Mesendoderm (in vitro differentiated cells): ENCODE measurements around the gene SH3BGRL.

Source experiments
- DNase-seq: peaks from one replicate; pipeline ENCODE4 v3.0.0; 2013
- H2AK5ac ChIP-seq: 2 replicates; pipeline ENCODE4 v1.6.1; 2013; ENCODE audit warnings: low read length, inconsistent platforms
- H2BK120ac ChIP-seq: 2 replicates; pipeline ENCODE4 v1.6.1; 2013; ENCODE audit warnings: low read depth, mild to moderate bottlenecking, low read length, moderate library complexity, mixed read lengths
- H2BK15ac ChIP-seq: replicated peaks from 2 replicates; pipeline ENCODE4 v1.6.1; 2013; ENCODE audit warnings: low read depth, mild to moderate bottlenecking, moderate library complexity
- H2BK5ac ChIP-seq: 2 replicates; pipeline ENCODE4 v1.6.1; 2013; ENCODE audit warnings: low read length, inconsistent platforms
- H3K18ac ChIP-seq: 2 replicates; pipeline ENCODE4 v1.6.1; 2013; ENCODE audit warnings: mild to moderate bottlenecking, low read length, mixed read lengths
- H3K23ac ChIP-seq: one replicate; pipeline ENCODE4 v1.6.1; 2013; ENCODE audit warnings: low read length
- H3K27ac ChIP-seq: 2 replicates; pipeline ENCODE4 v1.5.1; 2013; ENCODE audit warnings: low read depth, mild to moderate bottlenecking, inconsistent platforms, low read length, moderate library complexity
- H3K27me3 ChIP-seq: 2 replicates; pipeline ENCODE4 v1.6.1; 2013; ENCODE audit warnings: low read length, control low read depth, mild to moderate bottlenecking, inconsistent platforms; ENCODE audit not compliant: insufficient read depth, poor library complexity
- H3K36me3 ChIP-seq: 2 replicates; pipeline ENCODE4 v1.6.1; 2013; ENCODE audit warnings: low read length, inconsistent platforms; ENCODE audit not compliant: control insufficient read depth, insufficient read depth
- H3K4ac ChIP-seq: one replicate; pipeline ENCODE4 v1.6.1; 2013; ENCODE audit warnings: low read depth, mild to moderate bottlenecking, low read length, moderate library complexity
- H3K4me1 ChIP-seq: 2 replicates; pipeline ENCODE4 v1.6.1; 2013; ENCODE audit warnings: low read depth, low read length, inconsistent platforms; ENCODE audit not compliant: control insufficient read depth
- H3K4me2 ChIP-seq: 2 replicates; pipeline ENCODE4 v1.6.1; 2013; ENCODE audit warnings: low read length
- H3K4me3 ChIP-seq: 2 replicates; pipeline ENCODE4 v1.5.1; 2013; ENCODE audit warnings: mild to moderate bottlenecking, low read length
- H3K56ac ChIP-seq: one replicate; pipeline ENCODE4 v1.6.1; 2013; ENCODE audit warnings: low read length
- H3K79me1 ChIP-seq: 2 replicates; pipeline ENCODE4 v1.6.1; 2013; ENCODE audit warnings: low read length, inconsistent platforms
- H3K79me2 ChIP-seq: 2 replicates; pipeline ENCODE4 v1.6.1; 2013; ENCODE audit warnings: mild to moderate bottlenecking, low read length; ENCODE audit not compliant: control insufficient read depth, insufficient read depth
- H3K9ac ChIP-seq: 2 replicates; pipeline ENCODE4 v1.6.1; 2013; ENCODE audit warnings: low read length, inconsistent platforms
- H4K5ac ChIP-seq: one replicate; pipeline ENCODE4 v1.6.1; 2013; ENCODE audit warnings: low read length
- H4K8ac ChIP-seq: one replicate; pipeline ENCODE4 v1.6.1; 2013; ENCODE audit warnings: low read depth, mild to moderate bottlenecking, control low read depth, low read length, moderate library complexity
- WGBS: extraction: QIAGEN DNeasy Blood & Tissue Kit; methylation state at CpG from one replicate; pipeline ENCODE4 v1.1.7; 2013; ENCODE audit warnings: low lambda C conversion rate, missing lambda C conversion rate; ENCODE audit not compliant: insufficient coverage; ENCODE audit errors: extremely low coverage; 5-methylcytosine and 5-hydroxymethylcytosine counted together

SH3BGRL gene

DNA sequence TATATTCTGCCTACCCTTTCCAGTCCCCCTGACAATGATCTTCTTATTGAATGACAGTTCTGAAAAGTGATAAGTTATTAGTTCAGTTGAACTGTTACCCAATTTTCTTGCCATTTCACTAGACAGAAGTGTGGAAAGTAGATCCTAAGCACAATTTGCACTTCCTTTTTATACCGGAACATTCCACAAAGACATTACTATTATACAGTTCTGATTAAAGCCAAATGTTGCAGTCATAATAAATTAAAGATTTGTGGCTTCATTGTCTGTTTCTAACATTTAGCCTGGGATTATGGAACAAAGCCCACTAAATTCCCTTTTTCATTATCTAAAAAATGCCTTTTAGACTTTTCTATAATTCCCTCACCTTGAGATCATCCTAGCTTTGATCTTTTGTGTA, 13.8 kb downstream of the SH3BGRL start:
- H4K5ac ChIP-seq = no peak overlapping the region
- WGBS = no CpG with 5 or more reads among the region's 1 CpG
- no peak overlapping the region for H4K8ac ChIP-seq
- H3K36me3 ChIP-seq = no peaks in the 10 kb centered on the region
- H3K4ac ChIP-seq = no peak overlapping the region
- no peaks in the 10 kb centered on the region for H3K79me2 ChIP-seq
- H2AK5ac ChIP-seq = no peak overlapping the region
- no peak overlapping the region for H3K4me2 ChIP-seq
- no peak overlapping the region for H2BK120ac ChIP-seq
- no peaks in the 10 kb centered on the region for H3K27me3 ChIP-seq
- DNase-seq = no peak
- H3K27ac ChIP-seq = no peak overlapping the region
- no peak overlapping the region for H3K4me3 ChIP-seq
- no peak overlapping the region for H3K23ac ChIP-seq
- no peak overlapping the region for H3K9ac ChIP-seq
- no peaks in the 10 kb centered on the region for H3K4me1 ChIP-seq
- H2BK5ac ChIP-seq = no peak overlapping the region
- H2BK15ac ChIP-seq = no peak overlapping the region
- no peak overlapping the region for H3K18ac ChIP-seq
- H3K56ac ChIP-seq = no peak overlapping the region
- H3K79me1 ChIP-seq = no peaks in the 10 kb centered on the region

DNA sequence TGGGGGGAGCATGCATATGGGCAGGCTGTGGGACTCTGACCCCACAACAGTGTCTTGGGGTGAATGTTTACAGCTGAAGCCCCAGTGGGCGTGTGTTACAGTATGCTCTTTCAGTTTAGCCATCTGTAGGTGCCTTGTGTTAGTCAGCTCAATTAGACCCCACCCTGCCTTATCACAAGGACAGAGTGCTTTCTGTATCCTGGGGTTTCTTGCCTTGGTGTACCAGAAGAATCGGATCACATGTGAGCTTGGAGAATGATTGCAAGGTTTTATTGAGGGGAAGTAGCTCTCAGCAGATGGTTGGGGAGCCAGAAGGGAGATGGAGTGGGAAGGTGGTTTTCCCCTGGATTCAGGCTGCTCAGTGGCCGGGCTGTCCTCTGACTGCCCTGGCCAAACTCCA, 27.3 kb downstream of the SH3BGRL start:
- Histone ChIP-seq H3K27me3 (no peaks in the 10 kb centered on the region), H3K27ac (no peak overlapping the region), H3K18ac (no peak overlapping the region), H3K79me2 (no peaks in the 10 kb centered on the region), H2BK120ac (no peak overlapping the region), H3K4ac (no peak overlapping the region), H2BK15ac (no peak overlapping the region), H4K8ac (no peak overlapping the region), H2BK5ac (no peak overlapping the region), H3K36me3 (no peaks in the 10 kb centered on the region), H3K56ac (no peak overlapping the region), H3K4me2 (no peak overlapping the region), H3K9ac (no peak overlapping the region), H3K4me1 (no peaks in the 10 kb centered on the region), H4K5ac (no peak overlapping the region), H3K4me3 (no peak overlapping the region), H3K23ac (no peak overlapping the region), H2AK5ac (no peak overlapping the region), H3K79me1 (no peaks in the 10 kb centered on the region)
- whole genome bisulfite sequencing = no CpG with 5 or more reads among the region's 3 CpGs
- DNase-seq = no peak

DNA sequence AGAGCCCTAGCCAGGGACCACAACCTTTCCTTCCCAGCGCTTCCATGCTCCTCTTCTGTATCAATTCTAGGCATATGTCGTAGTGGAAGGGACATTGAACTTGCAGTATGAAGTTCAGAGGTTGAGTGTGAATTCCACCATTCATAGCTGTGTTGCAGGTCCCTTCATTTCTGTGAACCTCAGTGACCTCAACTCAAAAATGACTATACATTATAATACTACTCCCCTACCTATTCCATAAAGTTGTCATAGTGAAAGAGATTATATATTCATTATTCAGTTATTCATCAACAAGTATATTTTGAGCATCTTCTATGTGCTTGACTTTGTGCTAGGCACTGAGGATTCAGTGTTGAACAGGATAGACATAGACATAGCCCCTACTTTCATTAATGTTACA, 28.0 kb downstream of the SH3BGRL start:
- Histone ChIP-seq H3K23ac (no peak overlapping the region), H3K27ac (no peak overlapping the region), H3K18ac (no peak overlapping the region), H3K56ac (no peak overlapping the region), H3K4me1 (no peaks in the 10 kb centered on the region), H3K79me1 (no peaks in the 10 kb centered on the region), H4K8ac (no peak overlapping the region), H2BK120ac (no peak overlapping the region), H3K4ac (no peak overlapping the region), H2BK15ac (no peak overlapping the region), H2AK5ac (no peak overlapping the region), H2BK5ac (no peak overlapping the region), H3K4me3 (no peak overlapping the region), H3K9ac (no peak overlapping the region), H4K5ac (no peak overlapping the region), H3K27me3 (no peaks in the 10 kb centered on the region), H3K36me3 (no peaks in the 10 kb centered on the region), H3K4me2 (no peak overlapping the region), H3K79me2 (no peaks in the 10 kb centered on the region)
- DNase-seq = no peak
- WGBS = no CpG with 5 or more reads among the region's 2 CpGs

DNA sequence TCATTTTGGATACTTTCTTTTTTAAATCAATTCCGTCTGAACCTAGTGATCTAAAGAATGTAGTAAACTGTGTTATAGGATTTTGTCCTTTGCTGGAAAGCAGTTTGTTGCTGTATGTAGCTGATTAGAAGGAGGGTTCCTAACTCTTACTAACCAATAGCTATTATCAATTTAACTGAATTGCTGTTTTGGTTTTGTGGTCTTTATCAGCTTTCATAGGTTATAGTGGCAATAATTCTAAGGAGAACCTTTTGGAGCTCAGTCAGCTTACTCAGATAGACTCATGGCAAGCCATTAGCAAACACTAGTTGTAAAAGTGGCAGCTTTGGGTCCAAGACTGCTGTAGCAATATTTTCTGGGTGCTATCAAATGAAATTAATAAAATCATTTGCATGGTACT, 29.6 kb downstream of the SH3BGRL start:
- H3K23ac ChIP-seq = no peak overlapping the region
- no CpG with 5 or more reads among the region's 1 CpG for WGBS
- H3K4me1 ChIP-seq = no peaks in the 10 kb centered on the region
- no peak overlapping the region for H4K5ac ChIP-seq
- H3K27me3 ChIP-seq = no peaks in the 10 kb centered on the region
- no peaks in the 10 kb centered on the region for H3K36me3 ChIP-seq
- H3K79me2 ChIP-seq = no peaks in the 10 kb centered on the region
- H3K18ac ChIP-seq = no peak overlapping the region
- H3K4ac ChIP-seq = no peak overlapping the region
- H3K9ac ChIP-seq = no peak overlapping the region
- H3K56ac ChIP-seq = no peak overlapping the region
- no peak overlapping the region for H3K4me3 ChIP-seq
- no peak overlapping the region for H2AK5ac ChIP-seq
- no peak overlapping the region for H2BK5ac ChIP-seq
- H3K27ac ChIP-seq = no peak overlapping the region
- no peaks in the 10 kb centered on the region for H3K79me1 ChIP-seq
- H3K4me2 ChIP-seq = no peak overlapping the region
- DNase-seq = no peak
- no peak overlapping the region for H2BK15ac ChIP-seq
- no peak overlapping the region for H4K8ac ChIP-seq
- H2BK120ac ChIP-seq = no peak overlapping the region

DNA sequence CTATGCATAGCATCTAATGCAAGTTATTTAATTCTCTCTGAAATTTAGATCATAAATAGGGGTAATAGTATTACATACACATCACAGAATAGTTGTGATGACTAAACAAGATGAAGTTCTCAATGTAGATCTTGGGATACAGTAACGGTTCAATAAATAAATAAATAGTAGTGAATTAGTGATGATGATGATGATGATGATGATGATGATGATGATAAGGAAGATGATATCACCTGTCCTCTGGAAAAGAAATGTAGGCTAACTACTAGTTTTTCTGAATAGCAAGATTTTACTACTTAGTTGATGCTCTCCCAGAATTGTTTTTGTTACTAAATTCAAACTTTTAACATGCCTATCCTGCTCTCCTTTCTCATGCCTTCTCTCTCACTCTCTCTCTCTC, 30.3 kb downstream of the SH3BGRL start:
- Histone ChIP-seq H4K8ac (no peak overlapping the region), H3K27ac (no peak overlapping the region), H3K79me2 (no peaks in the 10 kb centered on the region), H3K23ac (no peak overlapping the region), H3K4me2 (no peak overlapping the region), H3K36me3 (no peaks in the 10 kb centered on the region), H2BK5ac (no peak overlapping the region), H3K18ac (no peak overlapping the region), H2BK120ac (no peak overlapping the region), H2BK15ac (no peak overlapping the region), H4K5ac (no peak overlapping the region), H3K9ac (no peak overlapping the region), H3K4me3 (no peak overlapping the region), H3K79me1 (no peaks in the 10 kb centered on the region), H3K4ac (no peak overlapping the region), H3K56ac (no peak overlapping the region), H3K4me1 (no peaks in the 10 kb centered on the region), H3K27me3 (no peaks in the 10 kb centered on the region), H2AK5ac (no peak overlapping the region)
- DNase-seq = no peak
- WGBS = 100% methylated on average over 1 of the region's 1 CpG

DNA sequence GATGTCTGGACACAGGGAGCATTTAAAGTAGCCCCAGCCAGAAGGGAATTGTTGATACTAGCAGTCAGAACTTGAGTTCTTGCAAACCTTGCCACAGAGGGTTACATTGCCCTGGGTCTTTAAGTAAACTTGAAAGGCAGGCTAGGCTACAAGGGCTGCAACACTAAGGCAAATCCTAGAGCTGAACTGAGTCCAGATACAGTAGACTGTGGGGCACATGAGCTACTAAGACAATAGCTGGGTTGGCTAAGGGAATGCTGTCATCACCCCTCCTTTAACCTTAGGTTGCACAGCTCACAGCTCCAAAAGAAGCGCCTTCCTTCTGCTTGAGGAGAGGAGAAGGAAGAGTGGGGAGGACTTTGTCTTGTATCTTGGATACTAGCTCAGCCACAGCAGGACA, 35.6 kb downstream of the SH3BGRL start:
- no peaks in the 10 kb centered on the region for H3K27me3 ChIP-seq
- no peak overlapping the region for H3K9ac ChIP-seq
- H3K4me3 ChIP-seq = no peak overlapping the region
- no peak overlapping the region for H3K4me2 ChIP-seq
- H3K79me1 ChIP-seq = no peaks in the 10 kb centered on the region
- H3K4me1 ChIP-seq = no peaks in the 10 kb centered on the region
- H4K5ac ChIP-seq = no peak overlapping the region
- H2AK5ac ChIP-seq = no peak overlapping the region
- no peak overlapping the region for H3K23ac ChIP-seq
- H3K18ac ChIP-seq = no peak overlapping the region
- H3K79me2 ChIP-seq = no peaks in the 10 kb centered on the region
- no CpG with 5 or more reads among the region's 1 CpG for WGBS
- no peaks in the 10 kb centered on the region for H3K36me3 ChIP-seq
- H3K4ac ChIP-seq = no peak overlapping the region
- no peak overlapping the region for H4K8ac ChIP-seq
- no peak overlapping the region for H3K56ac ChIP-seq
- no peak overlapping the region for H2BK120ac ChIP-seq
- H2BK15ac ChIP-seq = no peak overlapping the region
- no peak overlapping the region for H2BK5ac ChIP-seq
- no peak overlapping the region for H3K27ac ChIP-seq
- no peak for DNase-seq
